Sigmoid colon (tissue), 7 donors: ENCODE measurements around the gene FMO1. TPM values are rescaled to one million over a fixed set of nuclear protein-coding genes. Genes with fewer than 3 reads are reported as not detected.
A peak's percentile ranks its signal among the peaks of the same experiment; 100 is the strongest.

ENCODE experiments used
- DNase-seq: peaks from one replicate; pipeline ENCODE4 v3.0.0-alpha.2; 2019
- H3K27ac ChIP-seq, 4 donors: fragments of 200-600 bp; sonication (generic); one replicate each; pipeline ENCODE4 v1.5.1; 2016 to 2019; ENCODE audit warnings: mild to moderate bottlenecking in 1 of 4
- H3K27me3 ChIP-seq, 3 donors: fragments of 200-600 bp; sonication (generic); one replicate each; pipeline ENCODE4 v1.5.1; 2019; ENCODE audit warnings: mild to moderate bottlenecking in 1 of 3
- H3K36me3 ChIP-seq, 4 donors: fragments of 200-600 bp; sonication (generic); one replicate each; pipeline ENCODE4 v1.5.1; 2016 to 2019
- H3K4me1 ChIP-seq, 4 donors: fragments of 200-600 bp; sonication (generic); one replicate each; pipeline ENCODE4 v1.5.1; 2017 to 2019
- H3K4me3 ChIP-seq, 4 donors: fragments of 200-600 bp; sonication (generic); one replicate each; pipeline ENCODE4 v1.5.1; 2017 to 2019; ENCODE audit warnings: mild to moderate bottlenecking in 2 of 4, moderate library complexity in 1 of 4
- H3K9me3 ChIP-seq, 4 donors: fragments of 200-600 bp in 3 of 4; sonication (generic) in 3 of 4; one replicate each; pipeline versions ENCODE4 v1.5.1 to v1.6.1; 2013 to 2019
- CTCF ChIP-seq, 4 experiments: fragments of 450-650 bp in 3 of 4; fragments of 200-600 bp in 1 of 4; IDR thresholded peaks; one replicate each; pipeline ENCODE4 v1.5.1; 2016 to 2019; ENCODE audit warnings: antibody characterized with exemption in 4 of 4, mild to moderate bottlenecking in 3 of 4, moderate library complexity in 2 of 4
- EP300 ChIP-seq, 4 donors: sonication (generic); formaldehyde crosslinking; IDR thresholded peaks; one replicate each; pipeline ENCODE4 v1.6.1; 2017; ENCODE audit warnings: antibody characterized with exemption in 4 of 4
- POLR2A ChIP-seq, 2 donors: fragments of 450-650 bp; IDR thresholded peaks; one replicate each; pipeline ENCODE4 v1.6.1; 2016; ENCODE audit warnings: antibody characterized with exemption in 2 of 2, mild to moderate bottlenecking in 2 of 2, moderate library complexity in 2 of 2
- POLR2AphosphoS5 ChIP-seq, 4 donors: sonication (generic); formaldehyde crosslinking; IDR thresholded peaks; one replicate each; pipeline ENCODE4 v1.6.1; 2017; ENCODE audit warnings: antibody characterized with exemption in 4 of 4
- WGBS, 2 donors: extraction: QIAGEN DNeasy Blood & Tissue Kit; methylation state at CpG; one replicate each; pipeline ENCODE4 v1.1.7; 2013; 5-methylcytosine and 5-hydroxymethylcytosine counted together
- intact Hi-C: fragments of 100-400 bp; cut with DNase I; formaldehyde crosslinking; loops from one replicate; pipeline ENCODE4 v1.15.1; 2023
- polyA plus RNA-seq, 3 donors: library from polyadenylated mRNA; stranded (reverse); fragments of 200-250 nt; gene quantifications; one replicate each; pipeline ENCODE4 v1.2.3, GENCODE V29; 2013
- total RNA-seq, 4 donors: library from RNA; depleted of rRNA; stranded (reverse); fragments of >200 nt; gene quantifications; one replicate each; pipeline ENCODE4 v1.1.0, GENCODE V29; 2016
- donor health status: healthy with polysubstance abuse.
- donor health status: Bipolar disorder and iron deficiency.
- donor health status: healthy.

The FMO1 gene
- total and polyA plus RNA-seq, 7 donors: 0.26 to 0.82 (median 0.36) TPM; not detected in 2

- H3K27me3 ChIP-seq: no peaks in the 10 kb centered on the region
These were observed 37.9 kb upstream of the FMO1 start for GRCh38 chr1:171210355-171210754.

GRCh38 chr1:171212607-171213351 is 35.5 kb upstream of the FMO1 start:
- Histone ChIP-seq H3K36me3 (no peaks in the 10 kb centered on the region), H3K4me3 (no peak overlapping the region), H3K27me3 (no peaks in the 10 kb centered on the region), H3K27ac (no peak overlapping the region), H3K9me3 (no peaks in the 10 kb centered on the region), H3K4me1 (no peaks in the 10 kb centered on the region)
- 76 to 93% methylated on average over 3 of the region's 3 CpGs for WGBS, 2 donors
- TF ChIP-seq CTCF (IDR thresholded peaks at IDR 0.05) (no peak), POLR2A (IDR thresholded peaks at IDR 0.05) (no peak)
- DNase-seq: no peak
- intact Hi-C loops: no loop called here

More at GRCh38 chr1:171210355-171210754, 37.9 kb upstream of the FMO1 start:
- no peak for TF ChIP-seq POLR2A (IDR thresholded peaks at IDR 0.05)
- no peak for TF ChIP-seq CTCF (IDR thresholded peaks at IDR 0.05)
- peak in 1 of 4 donors; percentile 27 for TF ChIP-seq POLR2AphosphoS5 (IDR thresholded peaks at IDR 0.05)
- TF ChIP-seq EP300 (IDR thresholded peaks at IDR 0.05): no peak
- no peaks in the 10 kb centered on the region for H3K36me3 ChIP-seq
- 10 to 51% methylated on average over 1 of the region's 1 CpG for WGBS, 2 donors
- no peak overlapping the region for H3K27ac ChIP-seq
- no peak overlapping the region for H3K4me3 ChIP-seq
- intact Hi-C loops: no loop called here
- DNase-seq: no peak
- no peaks in the 10 kb centered on the region for H3K4me1 ChIP-seq
- no peaks in the 10 kb centered on the region for H3K9me3 ChIP-seq

- WGBS, 2 donors: 78 to 85% methylated on average over 12 of the region's 12 CpGs
- no peaks in the 10 kb centered on the region for H3K36me3 ChIP-seq
- intact Hi-C loops: no loop called here
- H3K4me1 ChIP-seq: peaks cover 0 to 1% (median 0%) of the 10 kb centered on the region in 4 donors
- H3K9me3 ChIP-seq: no peaks in the 10 kb centered on the region
- DNase-seq: no peak
- no peak overlapping the region for H3K27ac ChIP-seq
- no peak for TF ChIP-seq CTCF (IDR thresholded peaks at IDR 0.05)
- TF ChIP-seq EP300 (IDR thresholded peaks at IDR 0.05): no peak
- no peak for TF ChIP-seq POLR2AphosphoS5 (IDR thresholded peaks at IDR 0.05)
- TF ChIP-seq POLR2A (IDR thresholded peaks at IDR 0.05): no peak
- no peak overlapping the region for H3K4me3 ChIP-seq
- no peaks in the 10 kb centered on the region for H3K27me3 ChIP-seq
These were observed 34.5 kb upstream of the FMO1 start for GRCh38 chr1:171213559-171214454.

GRCh38 chr1:171217658-171218443 is 30.4 kb upstream of the FMO1 start:
- no peak overlapping the region for H3K27ac ChIP-seq
- TF ChIP-seq POLR2AphosphoS5 (IDR thresholded peaks at IDR 0.05) (no peak), EP300 (IDR thresholded peaks at IDR 0.05) (no peak), CTCF (IDR thresholded peaks at IDR 0.05) (no peak), POLR2A (IDR thresholded peaks at IDR 0.05) (no peak)
- H3K36me3 ChIP-seq: no peaks in the 10 kb centered on the region
- H3K9me3 ChIP-seq: no peaks in the 10 kb centered on the region
- intact Hi-C loops: no loop called here
- DNase-seq: no peak
- H3K4me3 ChIP-seq: no peak overlapping the region
- H3K27me3 ChIP-seq: no peaks in the 10 kb centered on the region
- 87 to 90% methylated on average over 9 of the region's 9 CpGs for WGBS, 2 donors
- peaks cover 0 to 10% (median 4%) of the 10 kb centered on the region in 4 donors for H3K4me1 ChIP-seq
